DMS 273 (cell line): ENCODE measurements around the gene LRRC41.
"Not testable (repeated sequence)": the region's sequence is repeated elsewhere in the genome, so short reads cannot be mapped to it uniquely, and the experiment has no call there.

Source experiments
- DNase-seq: peaks from one replicate; lab custom pipeline; 2025; ENCODE audit not compliant: unreplicated experiment; lab: John Stamatoyannopoulos, UW

Gene LRRC41, protein sequence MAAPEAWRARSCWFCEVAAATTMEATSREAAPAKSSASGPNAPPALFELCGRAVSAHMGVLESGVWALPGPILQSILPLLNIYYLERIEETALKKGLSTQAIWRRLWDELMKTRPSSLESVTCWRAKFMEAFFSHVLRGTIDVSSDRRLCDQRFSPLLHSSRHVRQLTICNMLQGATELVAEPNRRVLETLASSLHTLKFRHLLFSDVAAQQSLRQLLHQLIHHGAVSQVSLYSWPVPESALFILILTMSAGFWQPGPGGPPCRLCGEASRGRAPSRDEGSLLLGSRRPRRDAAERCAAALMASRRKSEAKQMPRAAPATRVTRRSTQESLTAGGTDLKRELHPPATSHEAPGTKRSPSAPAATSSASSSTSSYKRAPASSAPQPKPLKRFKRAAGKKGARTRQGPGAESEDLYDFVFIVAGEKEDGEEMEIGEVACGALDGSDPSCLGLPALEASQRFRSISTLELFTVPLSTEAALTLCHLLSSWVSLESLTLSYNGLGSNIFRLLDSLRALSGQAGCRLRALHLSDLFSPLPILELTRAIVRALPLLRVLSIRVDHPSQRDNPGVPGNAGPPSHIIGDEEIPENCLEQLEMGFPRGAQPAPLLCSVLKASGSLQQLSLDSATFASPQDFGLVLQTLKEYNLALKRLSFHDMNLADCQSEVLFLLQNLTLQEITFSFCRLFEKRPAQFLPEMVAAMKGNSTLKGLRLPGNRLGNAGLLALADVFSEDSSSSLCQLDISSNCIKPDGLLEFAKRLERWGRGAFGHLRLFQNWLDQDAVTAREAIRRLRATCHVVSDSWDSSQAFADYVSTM

DNA sequence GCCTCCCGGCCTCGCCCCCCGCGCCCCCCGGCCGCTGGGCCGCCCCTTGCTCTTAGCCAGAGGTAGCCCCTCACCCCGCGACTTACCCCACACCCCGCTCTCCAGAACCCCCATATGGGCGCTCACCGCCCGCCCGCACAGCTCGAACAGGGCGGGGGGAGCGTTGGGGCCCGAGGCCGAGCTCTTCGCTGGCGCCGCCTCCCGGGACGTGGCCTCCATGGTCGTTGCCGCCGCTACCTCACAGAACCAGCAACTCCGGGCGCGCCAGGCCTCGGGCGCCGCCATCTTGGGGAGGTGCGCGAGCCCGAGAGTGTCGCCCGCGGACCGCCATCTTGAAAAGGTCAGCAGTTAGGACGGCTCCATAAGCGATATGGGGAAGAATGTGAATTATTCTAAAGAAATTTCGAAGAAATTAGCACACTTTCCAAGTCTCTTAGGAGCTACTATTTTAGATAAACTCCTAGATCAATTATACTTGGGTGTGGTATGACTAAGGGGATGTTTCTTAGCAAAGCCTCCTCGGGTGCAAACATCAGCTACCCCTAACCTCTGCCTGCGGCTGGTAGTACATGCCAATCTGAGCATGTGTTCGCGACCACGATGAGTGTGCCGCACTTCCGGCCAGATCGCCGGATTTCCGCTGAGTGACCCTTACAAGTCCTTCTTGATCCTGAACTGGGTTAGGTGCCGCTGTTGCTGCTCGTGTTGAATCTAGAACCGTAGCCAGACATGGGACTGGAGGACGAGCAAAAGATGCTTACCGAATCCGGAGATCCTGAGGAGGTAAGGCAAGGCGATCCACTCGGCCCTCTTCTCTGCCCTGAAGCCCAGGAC is at the start of gene LRRC41, which contains the start of gene UQCRH:
Gene LRRC41, minus strand, starts transcription at position 579 of the 834 bp plus-strand sequence. Its CDS starts 294 bp downstream, at position 285.
Gene UQCRH, plus strand, starts transcription at position 661 of the 834 bp plus-strand sequence. Its CDS starts 69 bp downstream, at position 730.
- DNase-seq: peak; percentile 97

DNA sequence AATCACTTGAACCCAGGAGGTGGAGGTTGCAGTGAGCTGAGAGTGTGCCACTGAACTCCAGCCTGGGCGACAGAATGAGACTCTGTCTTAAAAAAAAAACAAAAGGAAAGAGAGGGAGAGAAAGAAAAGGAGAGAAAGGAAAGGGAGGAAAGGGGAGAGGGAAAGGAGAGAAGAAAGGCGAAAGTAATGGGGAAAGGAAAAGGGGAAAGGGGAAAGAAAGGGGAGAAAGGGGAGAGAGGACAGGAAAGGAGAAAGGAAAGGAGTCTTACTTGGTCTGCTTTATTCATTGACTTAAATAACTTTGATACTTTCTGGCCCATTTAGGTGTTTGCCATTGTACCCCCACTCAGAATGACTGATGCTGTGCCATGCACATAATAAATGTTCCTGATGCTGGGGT is 48.9 kb upstream of the LRRC41 start:
- no peak for DNase-seq

DNA sequence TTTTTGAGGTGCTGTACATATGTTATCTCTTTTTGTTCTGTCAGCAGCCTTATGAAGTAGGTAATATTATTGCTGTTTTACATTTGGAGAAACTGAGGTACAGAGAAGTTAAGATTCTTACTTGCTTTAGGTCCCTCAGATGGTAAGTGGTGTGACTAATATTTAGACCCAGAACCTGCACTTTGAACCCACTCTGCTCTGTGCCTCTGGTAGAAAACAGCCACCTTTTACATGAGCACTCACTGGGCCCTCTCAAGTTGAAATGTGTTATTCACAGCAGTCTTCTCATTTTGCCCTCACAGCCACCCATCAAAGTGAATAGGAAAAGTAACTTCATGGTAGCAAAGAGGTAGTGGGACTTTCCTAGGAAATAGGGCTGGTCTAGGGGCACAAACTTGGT is 41.9 kb upstream of the LRRC41 start:
- DNase-seq: no peak

DNA sequence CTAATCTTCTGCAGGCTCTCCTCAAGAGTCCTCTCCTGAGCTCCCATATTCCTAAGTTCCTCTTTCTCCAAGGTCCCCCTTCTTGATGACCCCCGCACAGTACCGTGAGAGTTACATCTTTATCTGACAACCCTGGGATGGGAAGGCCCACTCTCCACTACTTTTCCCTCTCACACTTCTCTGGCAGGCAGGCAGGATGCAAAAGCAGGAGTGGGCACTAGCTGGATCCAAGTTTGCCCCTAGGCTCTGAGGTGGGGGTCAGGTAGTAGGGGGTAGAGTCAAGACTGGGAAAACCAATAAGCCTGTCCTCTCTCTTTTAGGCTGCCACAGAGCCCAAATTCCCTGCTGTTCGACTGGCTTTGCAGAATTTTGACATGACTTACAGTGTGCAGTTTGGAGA is 41.1 kb upstream of the LRRC41 start:
- no peak for DNase-seq

DNA sequence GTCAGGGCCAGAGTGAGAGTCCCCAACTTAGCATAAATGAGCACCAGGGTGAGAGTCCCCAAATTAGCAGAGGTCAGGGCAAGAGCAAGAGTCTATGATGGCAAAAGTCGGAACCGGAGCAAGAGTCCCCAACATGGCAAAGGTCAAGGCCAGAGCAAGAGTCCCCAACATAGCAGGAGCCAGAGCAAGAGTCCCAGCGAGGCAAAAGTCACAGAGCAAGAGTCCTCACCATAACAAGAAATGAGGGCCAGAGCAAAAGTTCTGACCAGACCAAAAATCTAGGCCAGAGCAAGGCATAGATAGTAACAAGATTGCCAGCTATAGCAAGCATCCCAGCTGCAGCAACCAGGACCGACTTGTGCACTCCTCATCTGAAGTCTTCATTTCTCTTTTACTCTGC is 40.3 kb upstream of the LRRC41 start:
- DNase-seq: no peak

DNA sequence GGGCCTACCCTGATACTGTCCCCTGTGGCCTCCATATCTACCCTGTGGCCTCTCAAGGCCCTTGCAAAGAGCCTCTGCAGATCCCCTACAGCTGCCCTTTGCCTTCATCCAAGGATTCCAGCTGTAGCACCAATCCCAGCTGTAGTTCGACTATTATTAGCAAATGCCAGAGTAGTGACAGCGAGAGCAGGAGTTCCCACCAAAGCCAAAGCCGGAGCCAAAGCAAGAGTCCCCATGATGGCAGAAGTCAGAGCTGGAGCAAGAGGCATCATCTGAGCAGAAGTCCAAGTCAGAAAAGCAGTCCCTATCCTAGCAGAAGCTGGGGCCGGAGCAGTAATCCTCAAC is 39.9 kb upstream of the LRRC41 start:
- no peak for DNase-seq

DNA sequence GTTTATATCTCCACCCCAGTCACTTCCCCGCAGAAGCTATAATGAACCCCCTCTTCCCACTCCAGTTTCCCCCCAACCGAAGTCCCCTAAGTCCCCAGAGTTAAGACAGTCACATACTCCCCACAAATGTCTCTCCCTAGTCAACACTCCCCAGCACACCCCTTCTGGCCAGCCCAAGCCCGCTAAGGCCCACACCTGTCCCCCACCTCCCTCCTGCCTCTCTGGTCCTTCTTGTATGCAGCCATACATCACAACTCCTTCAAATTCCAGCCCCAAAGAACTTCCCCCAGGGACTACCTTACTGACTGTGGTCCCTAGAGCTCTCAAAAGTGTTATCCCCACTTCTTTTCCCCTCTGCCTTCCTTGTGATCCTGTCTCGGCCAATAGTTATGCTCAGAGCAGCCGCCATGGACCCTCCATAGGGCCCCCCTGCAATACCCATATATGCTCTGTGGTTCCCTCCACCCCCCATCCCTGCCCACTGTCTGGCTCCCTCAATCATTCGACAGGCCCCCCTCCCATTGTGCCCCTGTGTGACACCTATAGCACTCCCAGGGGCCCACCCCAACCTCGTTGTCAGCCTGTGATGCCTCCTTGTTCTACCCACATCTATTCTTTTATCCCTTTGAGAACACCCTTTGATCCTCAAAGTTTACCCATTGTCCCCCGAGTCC is 39.4 kb upstream of the LRRC41 start:
- DNase-seq: no peak

DNA sequence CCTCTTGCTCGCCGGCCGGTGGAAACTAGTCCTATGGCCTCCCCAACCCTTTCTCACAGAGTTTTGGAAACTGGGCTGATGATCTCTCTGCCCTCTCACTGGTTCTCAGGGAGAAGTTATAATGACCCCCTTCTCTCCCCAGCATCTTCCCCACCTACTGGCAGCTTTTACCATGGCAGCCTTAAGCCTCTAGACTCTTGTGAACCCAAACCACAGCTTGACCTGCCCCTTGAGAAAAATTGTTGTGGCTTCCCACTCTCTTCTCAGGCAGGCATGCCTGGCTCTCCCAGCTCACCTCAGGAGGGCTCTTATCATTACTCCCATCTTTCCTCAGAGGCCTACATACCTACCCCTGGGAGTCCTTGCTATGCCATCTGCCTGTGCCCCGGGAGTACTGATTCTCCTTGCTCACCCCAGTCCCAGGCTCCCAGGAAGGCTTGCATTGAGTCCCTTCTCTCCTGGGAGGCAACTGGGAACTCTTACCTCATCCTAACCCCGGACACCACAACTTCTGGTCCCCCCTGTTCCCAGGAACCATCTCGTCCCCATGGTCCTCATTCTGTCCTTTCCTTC is 38.8 kb upstream of the LRRC41 start:
- peak; percentile 51 for DNase-seq

DNA sequence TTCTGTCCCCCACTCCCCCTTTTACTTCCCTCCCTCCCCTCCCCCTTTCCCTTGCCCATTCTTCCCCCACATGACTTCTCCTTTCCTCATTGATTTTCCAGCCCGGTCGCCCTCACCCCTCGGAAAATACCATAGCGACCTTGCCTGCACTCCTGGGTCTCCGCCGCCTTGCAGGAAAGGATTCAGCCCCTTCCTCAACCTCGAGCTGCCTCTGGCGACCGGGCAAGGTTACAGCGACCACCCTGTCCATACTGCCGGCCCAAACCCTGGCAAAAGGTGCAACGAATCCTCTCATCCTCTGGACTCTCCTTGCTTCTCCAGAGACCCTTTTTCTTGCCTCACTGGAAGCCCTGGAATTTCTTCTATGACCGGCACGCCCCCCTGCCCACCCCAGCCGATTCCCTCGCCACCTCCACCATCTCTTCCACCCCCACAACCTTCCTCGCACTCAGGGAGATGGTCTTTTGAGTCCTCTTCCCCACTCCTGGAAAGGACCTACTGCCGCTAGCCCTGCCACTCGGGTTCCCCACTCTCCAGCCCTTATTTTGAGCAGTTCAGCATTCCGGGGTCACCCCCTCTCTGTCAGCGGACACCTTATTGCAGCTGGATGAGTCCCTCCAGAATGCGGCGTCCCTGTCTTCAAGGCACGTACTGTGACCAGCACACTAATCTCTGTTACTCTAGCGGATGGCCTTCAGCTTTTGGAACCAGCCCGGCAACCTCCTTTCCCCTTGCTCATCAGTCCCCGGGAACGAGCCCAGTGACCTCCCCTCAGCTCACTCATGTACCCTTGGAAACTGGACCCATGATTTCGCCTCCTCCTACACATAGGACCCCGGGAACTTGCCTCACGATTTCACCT is 38.0 kb upstream of the LRRC41 start:
- DNase-seq: no peak

DNA sequence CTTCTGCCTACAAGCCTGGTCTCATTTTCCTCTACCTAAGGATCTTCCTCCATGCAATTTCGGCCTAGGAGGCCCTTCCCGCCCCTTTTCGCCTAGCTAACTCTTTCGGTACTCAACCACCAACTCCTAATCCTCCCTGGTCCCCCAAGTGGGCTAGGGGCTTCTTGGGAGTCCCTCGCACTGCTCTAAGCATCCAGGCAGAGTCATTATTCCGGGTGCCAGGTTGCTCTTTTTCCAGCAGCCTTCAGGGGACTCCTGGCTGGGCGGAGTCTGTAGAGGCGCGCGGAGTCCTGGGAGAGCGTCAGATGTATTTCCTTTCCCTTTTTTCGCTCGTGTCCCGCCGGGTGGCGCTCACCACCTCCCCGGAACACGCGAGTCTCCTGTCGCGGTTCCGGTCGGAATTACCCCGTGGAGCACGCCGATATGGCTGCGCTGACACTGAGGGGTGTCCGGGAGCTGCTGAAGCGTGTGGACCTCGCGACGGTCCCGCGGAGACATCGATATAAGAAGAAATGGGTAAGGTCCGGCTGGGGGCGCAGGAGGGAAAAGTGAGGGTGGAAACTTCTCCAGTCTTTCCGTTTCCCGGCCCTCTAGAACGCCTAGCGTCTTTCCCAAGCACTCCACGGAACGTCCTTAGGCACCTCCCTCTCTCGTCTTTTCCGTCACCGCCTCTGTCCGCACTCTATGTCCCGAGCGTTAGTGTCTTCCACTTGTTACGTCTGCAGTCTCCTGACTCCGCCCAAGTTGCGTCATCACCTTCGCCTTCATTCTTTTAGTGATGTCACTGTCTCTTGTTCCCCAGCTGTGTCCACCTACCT is 37.2 kb upstream of the LRRC41 start, which contains the start of gene NSUN4:
Gene NSUN4, plus strand, starts transcription at position 404 of the 818 bp plus-strand sequence. Its CDS starts 20 bp downstream, at position 424.
- peak; percentile 97 for DNase-seq

DNA sequence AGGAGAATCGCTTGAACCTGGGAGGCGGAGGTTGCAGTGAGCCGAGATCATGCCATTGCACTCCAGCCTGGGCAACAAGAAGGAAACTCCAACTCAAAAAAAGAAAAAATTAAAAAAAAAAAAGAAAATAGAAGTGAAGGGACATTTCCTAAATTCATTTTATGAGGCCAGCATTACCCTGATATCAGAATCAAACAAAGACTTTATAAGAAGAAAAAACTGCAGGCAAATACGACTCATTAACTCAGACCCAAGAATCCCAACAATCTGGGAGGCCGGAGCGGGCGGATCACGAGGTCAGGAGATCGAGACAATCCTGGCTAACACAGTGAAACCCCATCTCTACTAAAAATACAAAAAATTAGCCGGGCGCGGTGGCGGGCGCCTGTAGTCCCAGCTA is 34.0 kb upstream of the LRRC41 start:
- not testable (repeated sequence) for DNase-seq

DNA sequence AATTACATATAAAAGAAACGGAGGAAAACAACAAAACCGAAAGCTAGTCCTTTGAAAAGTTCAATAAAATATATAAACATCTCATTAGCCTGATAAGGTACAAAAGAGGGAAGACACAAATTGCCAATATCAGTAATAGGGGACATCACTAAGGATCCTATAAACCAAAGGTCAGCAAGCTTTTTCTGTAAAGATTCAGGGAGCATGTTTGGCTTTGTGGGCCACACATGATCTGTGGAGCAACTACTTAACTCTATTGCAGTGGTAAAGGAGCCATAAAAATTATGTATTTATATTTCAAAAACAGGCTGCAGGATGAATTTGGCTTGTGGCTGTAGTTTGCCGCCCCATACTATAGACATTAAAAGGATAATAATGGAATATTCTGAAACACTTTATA is 31.7 kb upstream of the LRRC41 start:
- DNase-seq: no peak

DNA sequence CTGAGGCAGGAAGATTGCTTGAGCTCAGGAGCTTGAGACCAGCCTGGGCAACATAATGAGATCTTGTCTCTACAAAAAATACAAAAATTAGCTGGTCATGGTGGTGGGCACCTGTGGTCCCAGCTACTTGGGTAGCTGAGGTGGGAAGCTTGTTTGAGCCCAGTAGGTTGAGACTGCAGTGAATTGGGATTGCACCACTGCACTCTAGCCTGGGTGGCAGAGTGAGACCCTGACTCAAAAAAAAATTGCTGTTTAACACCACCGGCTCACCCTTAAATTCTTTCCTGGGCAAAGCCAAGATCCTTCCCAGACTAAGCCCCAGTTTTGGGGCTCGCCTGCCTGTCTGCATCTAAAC is 30.6 kb upstream of the LRRC41 start:
- DNase-seq: no peak

DNA sequence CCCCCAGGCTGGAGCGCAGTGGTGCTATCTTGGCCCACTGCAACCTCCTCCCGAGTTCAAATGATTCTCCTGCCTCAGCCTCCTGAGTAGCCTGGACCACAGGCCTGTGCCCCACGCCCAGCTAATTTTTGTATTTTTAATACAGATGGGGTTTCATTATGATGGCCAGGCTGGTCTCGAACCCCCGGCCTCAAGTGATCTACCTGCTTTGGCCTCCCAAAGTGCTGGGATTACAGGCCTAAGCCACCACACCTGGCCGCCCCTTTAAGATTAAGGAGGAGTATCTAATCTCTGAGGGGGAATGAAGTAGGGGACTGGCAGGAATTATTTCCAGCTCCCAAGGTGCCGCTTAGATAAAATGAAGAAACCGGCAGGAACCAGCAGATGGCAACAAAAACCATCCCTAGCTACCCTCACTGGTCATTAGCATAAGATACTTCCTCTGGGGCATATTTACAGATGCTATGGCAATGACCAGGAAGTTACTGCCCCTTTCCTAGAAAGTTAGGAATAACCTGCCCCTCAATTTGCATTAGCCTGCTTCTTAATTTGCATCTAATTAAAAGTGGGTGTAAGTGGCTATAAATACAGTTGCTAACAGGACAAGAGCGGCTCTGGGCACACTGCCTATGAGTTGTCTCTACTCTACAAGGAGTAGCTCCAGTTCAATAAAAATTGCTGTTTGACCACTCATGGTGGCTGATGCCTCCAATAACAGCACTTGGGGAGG is 30.0 kb upstream of the LRRC41 start:
- DNase-seq: peak; percentile 75

DNA sequence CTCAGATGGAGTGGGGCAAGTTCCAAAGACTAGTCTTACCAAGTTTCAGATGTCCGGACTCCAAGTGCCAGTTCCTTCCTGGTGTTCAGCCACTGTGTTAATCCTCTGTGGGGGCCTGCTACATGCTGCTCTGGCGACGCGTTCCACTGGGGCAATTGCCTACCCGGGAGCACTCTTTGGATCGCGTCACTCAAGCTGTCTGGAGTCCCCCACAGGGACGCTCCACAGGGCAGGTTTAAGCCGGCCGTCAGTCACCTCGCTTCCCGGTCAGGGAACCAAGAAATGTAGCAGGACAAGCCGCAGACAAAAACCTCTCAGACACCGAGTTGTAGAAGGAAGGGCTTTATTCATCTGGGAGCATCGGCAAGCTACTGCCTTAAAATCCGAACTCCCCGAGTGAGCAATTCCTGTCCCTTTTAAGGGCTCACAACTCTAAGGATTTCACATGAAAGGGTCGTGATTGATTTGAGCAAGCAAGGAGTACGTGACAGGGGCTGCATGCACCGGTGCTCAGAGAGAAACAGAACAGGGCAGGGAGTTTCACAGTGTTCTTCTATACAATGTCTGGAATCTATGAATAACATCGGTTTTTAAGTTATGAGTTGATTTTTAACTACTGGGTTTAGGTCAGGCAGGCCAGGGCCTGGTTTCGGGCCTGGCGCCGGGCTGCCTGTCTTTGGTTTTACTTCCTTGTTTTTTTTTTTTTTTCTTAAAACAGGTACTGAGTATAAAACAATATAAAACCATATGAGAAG is 28.5 kb upstream of the LRRC41 start:
- DNase-seq: not testable (repeated sequence)

DNA sequence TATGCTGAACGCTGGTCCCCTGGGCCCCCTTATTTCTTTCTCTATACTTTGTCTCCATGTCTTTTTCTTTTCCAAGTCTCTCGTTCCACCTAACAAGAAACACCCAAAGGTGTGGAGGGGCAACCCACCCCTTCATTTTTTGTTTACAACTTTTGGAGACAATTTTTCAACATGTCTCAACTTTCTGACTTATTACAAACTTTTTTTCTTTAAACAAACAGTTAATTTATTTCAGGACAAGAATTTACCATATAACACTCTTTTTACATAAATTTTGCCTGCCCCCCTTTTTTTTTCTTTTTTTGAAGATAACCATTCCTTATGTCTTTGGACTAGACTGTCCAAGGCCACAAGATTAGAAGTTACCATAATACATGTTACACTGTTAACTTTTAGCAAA is 27.0 kb upstream of the LRRC41 start:
- DNase-seq: not testable (repeated sequence)

DNA sequence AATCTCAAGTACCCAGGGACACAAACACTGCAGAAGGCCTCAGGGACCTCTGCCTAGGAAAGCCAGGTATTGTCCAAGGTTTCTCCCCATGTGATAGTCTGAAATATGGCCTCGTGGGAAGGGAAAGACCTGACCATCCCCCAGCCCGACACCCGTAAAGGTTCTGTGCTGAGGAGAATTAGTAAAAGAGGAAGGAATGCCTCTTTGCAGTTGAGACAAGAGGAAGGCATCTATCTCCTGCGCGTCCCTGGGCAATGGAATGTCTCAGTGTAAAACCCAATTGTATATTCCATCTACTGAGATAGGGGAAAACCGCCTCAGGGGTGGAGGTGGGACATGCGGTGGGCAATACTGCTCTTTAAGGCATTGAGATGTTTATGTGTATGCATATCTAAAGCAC is 26.4 kb upstream of the LRRC41 start:
- not testable (repeated sequence) for DNase-seq
